Trophoblast cell (in vitro differentiated cells and primary cell): ENCODE data around the gene LHFPL2.

Experiments used
- DNase-seq, 2 donors: peaks; one replicate each; pipeline ENCODE4 v3.0.0-alpha.2; 2016
- H2AFZ ChIP-seq: 2 replicates; pipeline ENCODE4 v1.6.1; 2013; ENCODE audit warnings: low read length, moderate library complexity, mild to moderate bottlenecking; ENCODE audit not compliant: insufficient read depth, poor library complexity
- H2AK5ac ChIP-seq: 2 replicates; pipeline ENCODE4 v1.6.1; 2013; ENCODE audit warnings: mild to moderate bottlenecking, low read length
- H2BK120ac ChIP-seq: 2 replicates; pipeline ENCODE4 v1.6.1; 2013; ENCODE audit warnings: low read length, mild to moderate bottlenecking, moderate library complexity; ENCODE audit not compliant: insufficient read depth, poor library complexity
- H2BK12ac ChIP-seq: 2 replicates; pipeline ENCODE4 v1.6.1; 2013; ENCODE audit warnings: mild to moderate bottlenecking, low read length, moderate library complexity
- H2BK5ac ChIP-seq: 2 replicates; pipeline ENCODE4 v1.6.1; 2013; ENCODE audit warnings: low read length, low read depth, moderate library complexity, mild to moderate bottlenecking; ENCODE audit not compliant: poor library complexity
- H3K14ac ChIP-seq: 2 replicates; pipeline ENCODE4 v1.6.1; 2013; ENCODE audit warnings: mild to moderate bottlenecking, low read length
- H3K18ac ChIP-seq: 2 replicates; pipeline ENCODE4 v1.6.1; 2013; ENCODE audit warnings: mild to moderate bottlenecking, low read length
- H3K23ac ChIP-seq: 2 replicates; pipeline ENCODE4 v1.6.1; 2013; ENCODE audit warnings: low read length
- H3K27ac ChIP-seq: 2 replicates; pipeline ENCODE4 v1.5.1; 2013; ENCODE audit warnings: low read depth, mild to moderate bottlenecking, inconsistent platforms, low read length, moderate library complexity
- H3K27me3 ChIP-seq: 2 replicates; pipeline ENCODE4 v1.6.1; 2013; ENCODE audit warnings: inconsistent platforms, mild to moderate bottlenecking, low read length, moderate library complexity; ENCODE audit not compliant: insufficient read depth
- H3K36me3 ChIP-seq, 2 experiments: 1 replicate in 1 of 2; 2 replicates in 1 of 2; pipeline ENCODE4 v1.6.1; 2013; ENCODE audit warnings: low read length in 2 of 2, mild to moderate bottlenecking in 2 of 2, moderate library complexity in 1 of 2; ENCODE audit not compliant: insufficient read depth in 2 of 2, control insufficient read depth in 1 of 2
- H3K4ac ChIP-seq: 2 replicates; pipeline ENCODE4 v1.6.1; 2013; ENCODE audit warnings: low read depth, mild to moderate bottlenecking, low read length, moderate library complexity
- H3K4me1 ChIP-seq, 2 experiments: 1 replicate in 1 of 2; 2 replicates in 1 of 2; pipeline ENCODE4 v1.6.1; 2013; ENCODE audit warnings: low read length in 2 of 2, mild to moderate bottlenecking in 2 of 2, moderate library complexity in 1 of 2; ENCODE audit not compliant: insufficient read depth in 2 of 2, control insufficient read depth in 1 of 2
- H3K4me2 ChIP-seq: 2 replicates; pipeline ENCODE4 v1.6.1; 2013; ENCODE audit warnings: inconsistent platforms, mild to moderate bottlenecking, low read length, moderate library complexity
- H3K4me3 ChIP-seq: 2 replicates; pipeline ENCODE4 v1.5.1; 2013; ENCODE audit warnings: mild to moderate bottlenecking, low read depth, low read length, inconsistent platforms
- H3K79me1 ChIP-seq: one replicate; pipeline ENCODE4 v1.6.1; 2013; ENCODE audit warnings: low read length
- H3K79me2 ChIP-seq: 2 replicates; pipeline ENCODE4 v1.6.1; 2013; ENCODE audit warnings: low read length, mild to moderate bottlenecking; ENCODE audit not compliant: control insufficient read depth, insufficient read depth, poor library complexity
- H3K9ac ChIP-seq: 2 replicates; pipeline ENCODE4 v1.6.1; 2013; ENCODE audit warnings: mild to moderate bottlenecking, low read length
- H3K9me3 ChIP-seq: 2 replicates; pipeline ENCODE4 v1.6.1; 2013; ENCODE audit warnings: low read depth, mild to moderate bottlenecking, control low read depth, inconsistent platforms, low read length; ENCODE audit not compliant: insufficient read depth
- H4K12ac ChIP-seq: 2 replicates; pipeline ENCODE4 v1.6.1; 2013; ENCODE audit warnings: low read depth, mild to moderate bottlenecking, low read length, moderate library complexity
- H4K8ac ChIP-seq: 2 replicates; pipeline ENCODE4 v1.6.1; 2013; ENCODE audit warnings: low read depth, mild to moderate bottlenecking, low read length, moderate library complexity
- H4K91ac ChIP-seq: one replicate; pipeline ENCODE4 v1.6.1; 2013; ENCODE audit warnings: low read depth, mild to moderate bottlenecking, low read length, moderate library complexity
- WGBS: extraction: QIAGEN DNeasy Blood & Tissue Kit; methylation state at CpG from one replicate; pipeline ENCODE4 v1.1.7; 2013; ENCODE audit warnings: missing lambda C conversion rate; ENCODE audit not compliant: insufficient read length, insufficient coverage; ENCODE audit errors: extremely low coverage; 5-methylcytosine and 5-hydroxymethylcytosine counted together

The LHFPL2 gene

GRCh38 chr5:78533356-78533755 is 115.2 kb downstream of the LHFPL2 start:
- Histone ChIP-seq H3K9ac (no peak overlapping the region), H3K9me3 (no peaks in the 10 kb centered on the region), H3K4me3 (no peak overlapping the region), H3K79me2 (peaks cover 8% of the 10 kb centered on the region), H3K23ac (no peak overlapping the region), H3K4me2 (no peak overlapping the region), H4K91ac (no peak overlapping the region), H2AK5ac (no peak overlapping the region), H3K18ac (no peak overlapping the region), H4K12ac (no peak overlapping the region), H4K8ac (no peak overlapping the region), H2BK12ac (no peak overlapping the region), H3K4me1 (peaks cover 15% of the 10 kb centered on the region in 2 experiments), H3K36me3 (no peaks in the 10 kb centered on the region), H3K27ac (no peak overlapping the region), H2BK120ac (no peak overlapping the region), H3K27me3 (no peaks in the 10 kb centered on the region), H3K79me1 (peaks cover 7% of the 10 kb centered on the region), H2BK5ac (no peak overlapping the region), H3K4ac (no peak overlapping the region), H3K14ac (no peak overlapping the region), H2AFZ (no peak overlapping the region)
- WGBS: no CpG with 5 or more reads among the region's 3 CpGs
- DNase-seq: peak in 1 of 2 donors; percentile 61

- Histone ChIP-seq H3K4me3 (no peak overlapping the region), H4K12ac (no peak overlapping the region), H2BK5ac (no peak overlapping the region), H4K8ac (no peak overlapping the region), H3K9ac (no peak overlapping the region), H3K79me2 (peaks cover 6% of the 10 kb centered on the region), H3K9me3 (no peaks in the 10 kb centered on the region), H3K27me3 (no peaks in the 10 kb centered on the region), H4K91ac (no peak overlapping the region), H3K79me1 (peaks cover 10% of the 10 kb centered on the region), H3K23ac (no peak overlapping the region), H3K36me3 (no peaks in the 10 kb centered on the region), H3K4me2 (no peak overlapping the region), H2BK120ac (no peak overlapping the region), H3K14ac (no peak overlapping the region), H2AK5ac (no peak overlapping the region), H3K4me1 (peaks cover 14 to 19% of the 10 kb centered on the region in 2 experiments), H3K27ac (no peak overlapping the region), H2BK12ac (no peak overlapping the region), H2AFZ (no peak overlapping the region), H3K4ac (no peak overlapping the region), H3K18ac (no peak overlapping the region)
- WGBS: no CpG with 5 or more reads among the region's 3 CpGs
- DNase-seq: peak; percentile 81 to 83
Measured at GRCh38 chr5:78530342-78531096, 118.1 kb downstream of the LHFPL2 start.

- no peak overlapping the region for H3K14ac ChIP-seq
- H3K9ac ChIP-seq: no peak overlapping the region
- no peak overlapping the region for H4K8ac ChIP-seq
- H3K4ac ChIP-seq: no peak overlapping the region
- no peak overlapping the region for H3K18ac ChIP-seq
- H3K4me3 ChIP-seq: no peak overlapping the region
- H3K36me3 ChIP-seq: peaks cover 0 to under 1% of the 10 kb centered on the region in 2 experiments
- no peak overlapping the region for H3K27ac ChIP-seq
- no peak overlapping the region for H2BK5ac ChIP-seq
- H3K4me1 ChIP-seq: peaks cover 0 to 11% of the 10 kb centered on the region in 2 experiments
- no peaks in the 10 kb centered on the region for H3K79me2 ChIP-seq
- no peak overlapping the region for H2BK12ac ChIP-seq
- no peak overlapping the region for H2AFZ ChIP-seq
- no peaks in the 10 kb centered on the region for H3K9me3 ChIP-seq
- H2BK120ac ChIP-seq: no peak overlapping the region
- H3K23ac ChIP-seq: no peak overlapping the region
- H4K91ac ChIP-seq: no peak overlapping the region
- DNase-seq: no peak
- H3K4me2 ChIP-seq: no peak overlapping the region
- H2AK5ac ChIP-seq: no peak overlapping the region
- H4K12ac ChIP-seq: no peak overlapping the region
- H3K79me1 ChIP-seq: peaks cover 4% of the 10 kb centered on the region
- H3K27me3 ChIP-seq: no peaks in the 10 kb centered on the region
- no CpG with 5 or more reads among the region's 3 CpGs for WGBS
Measured at GRCh38 chr5:78527925-78528324, 120.6 kb downstream of the LHFPL2 start.

- Histone ChIP-seq H3K18ac (no peak overlapping the region), H3K23ac (no peak overlapping the region), H3K79me1 (peaks cover 4% of the 10 kb centered on the region), H3K36me3 (peaks cover 0 to 2% of the 10 kb centered on the region in 2 experiments), H2BK120ac (no peak overlapping the region), H4K12ac (no peak overlapping the region), H3K14ac (no peak overlapping the region), H3K27ac (peak overlapping the region; percentile 36), H3K27me3 (no peaks in the 10 kb centered on the region), H3K79me2 (no peaks in the 10 kb centered on the region), H3K9me3 (no peaks in the 10 kb centered on the region), H3K9ac (no peak overlapping the region), H2AK5ac (no peak overlapping the region), H2BK12ac (no peak overlapping the region), H4K91ac (no peak overlapping the region), H3K4me2 (no peak overlapping the region), H2AFZ (no peak overlapping the region), H3K4me3 (no peak overlapping the region), H4K8ac (no peak overlapping the region), H3K4me1 (peaks cover 0 to 11% of the 10 kb centered on the region in 2 experiments), H3K4ac (no peak overlapping the region), H2BK5ac (no peak overlapping the region)
- no CpG with 5 or more reads among the region's 9 CpGs for WGBS
- DNase-seq: peak; percentile 71 to 83
Measured at GRCh38 chr5:78527054-78527859, 121.3 kb downstream of the LHFPL2 start.
